ENCODE measurements around the gene SRC.

DNA sequence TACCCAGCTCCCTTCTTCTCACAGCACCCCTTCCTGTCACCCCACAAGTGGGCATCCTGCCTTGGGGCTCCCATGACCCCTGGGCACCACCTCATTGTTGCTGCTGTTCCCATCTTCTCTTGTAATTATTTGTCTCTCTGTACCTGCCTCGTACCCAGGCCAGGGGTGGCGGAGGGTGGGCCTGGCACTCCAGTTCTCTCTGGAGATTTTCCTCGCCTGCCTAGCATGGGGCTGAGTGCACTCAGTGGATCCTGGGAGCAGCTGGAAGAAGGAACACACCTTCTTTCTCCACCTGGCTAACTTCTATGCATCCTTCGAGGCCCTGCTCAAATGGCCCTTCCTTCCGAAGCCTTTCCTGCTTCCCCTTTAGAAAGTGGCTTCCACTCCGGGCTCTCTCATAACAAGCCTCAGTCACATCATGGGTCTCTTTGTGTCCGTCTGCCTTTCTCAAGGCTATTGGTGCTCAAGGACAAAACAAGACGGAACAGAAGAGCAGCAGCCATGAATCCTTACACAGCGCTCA lies 79.2 kb downstream of the SRC start:
- no peak for TF ChIP-seq CEBPB (IDR thresholded peaks at IDR 0.05; ENCODE audit: low read depth, low read length)
- TF ChIP-seq POLR2A (IDR thresholded peaks at IDR 0.05; ENCODE audit: control extremely low read depth in 1 of 2, low read depth in 2 of 2, low read length in 2 of 2), result no peak
- TF ChIP-seq JUND (IDR thresholded peaks at IDR 0.05; ENCODE audit: low read length), result no peak
- TF ChIP-seq EGR1 (IDR thresholded peaks at IDR 0.05; ENCODE audit: borderline replicate concordance, low read depth, low read length), result no peak
- no peak for TF ChIP-seq POU5F1 (IDR thresholded peaks at IDR 0.05; ENCODE audit: low read depth, low read length)
- no peak for TF ChIP-seq POLR2AphosphoS5 (IDR thresholded peaks at IDR 0.05; ENCODE audit: low read depth, low read length)
- no peak for TF ChIP-seq KDM5A (IDR thresholded peaks at IDR 0.05; ENCODE audit: low read length)
- no peak for TF ChIP-seq HDAC2 (IDR thresholded peaks at IDR 0.05; ENCODE audit: borderline replicate concordance in 1 of 2, low read depth in 2 of 2, low read length in 2 of 2)

Data from H1 (cell line).